Measurements from ENCODE around the gene ZNF334.

ZNF334 gene

GRCh38 chr20:46546298-46546697 is 32.9 kb upstream of the ZNF334 start:
- in situ Hi-C loops (cut with HindIII; ENCODE audit: low sequenced_read_pairs) = no loop called here

- in situ Hi-C loops (cut with HindIII; ENCODE audit: low sequenced_read_pairs) = no loop called here
Observed at GRCh38 chr20:46545827-46546138, 32.4 kb upstream of the ZNF334 start.

GRCh38 chr20:46545077-46545826 is 31.9 kb upstream of the ZNF334 start:
- in situ Hi-C loops (cut with HindIII; ENCODE audit: low sequenced_read_pairs) = no loop called here

DNA sequence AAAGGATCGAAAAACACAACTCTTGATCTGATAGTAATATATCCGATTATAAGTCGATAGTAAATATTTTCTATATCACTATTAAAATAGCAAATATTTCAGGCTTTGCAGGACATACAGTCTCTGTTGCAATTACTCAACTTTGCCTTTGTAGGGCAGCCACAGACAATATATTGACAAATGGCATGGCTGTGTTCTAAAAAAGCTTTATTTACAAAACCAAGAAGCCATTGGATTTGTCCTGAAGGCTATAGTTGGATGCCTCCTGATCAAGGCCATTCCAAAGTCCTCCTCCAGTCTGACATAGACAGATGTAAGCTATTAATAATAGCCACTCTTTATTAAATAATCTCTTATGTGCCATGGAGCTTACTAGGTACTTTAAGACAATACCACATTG is 31.2 kb upstream of the ZNF334 start:
- in situ Hi-C loops (cut with HindIII; ENCODE audit: low sequenced_read_pairs) = no loop called here

DNA sequence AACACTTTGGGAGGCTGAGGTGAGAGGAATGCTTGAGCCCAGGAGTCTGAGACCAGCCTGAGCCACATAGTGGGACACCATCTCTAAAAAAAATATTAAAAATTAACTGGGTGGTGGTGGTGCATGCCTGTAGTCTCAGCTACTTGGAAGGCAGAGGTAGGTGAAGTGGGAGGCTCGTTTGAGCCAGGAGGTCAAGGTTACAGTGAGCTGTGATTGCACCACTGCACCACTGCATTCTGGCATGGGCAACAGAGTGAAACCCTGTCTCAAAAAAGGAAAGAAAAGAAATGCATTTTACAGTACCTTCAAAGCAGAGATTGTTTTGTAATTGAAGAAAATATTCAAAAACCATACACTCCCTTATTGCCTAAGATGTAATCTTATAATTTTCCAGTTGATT is 30.6 kb upstream of the ZNF334 start:
- in situ Hi-C loops (cut with HindIII; ENCODE audit: low sequenced_read_pairs) = no loop called here

DNA sequence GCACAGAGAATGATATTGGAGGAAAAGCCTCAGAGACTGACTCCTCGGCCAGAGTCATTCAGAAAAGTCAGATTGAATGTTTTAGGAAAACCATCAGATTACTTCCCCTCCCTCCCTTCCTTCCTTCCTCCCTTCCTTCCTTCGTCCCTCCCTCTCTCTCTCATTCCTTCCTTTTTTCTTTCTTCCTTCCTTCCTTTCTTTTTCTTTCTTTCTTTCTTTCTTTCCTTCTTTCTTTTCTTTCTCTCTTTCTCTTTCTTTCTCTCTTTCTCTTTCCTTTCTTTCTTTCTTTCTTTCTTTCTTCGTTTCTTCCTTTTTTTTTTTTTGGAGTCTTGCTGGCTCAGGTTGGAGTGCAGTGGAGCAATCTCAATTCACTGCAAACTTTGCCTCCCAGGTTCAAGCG is 29.7 kb upstream of the ZNF334 start:
- in situ Hi-C loops (cut with HindIII; ENCODE audit: low sequenced_read_pairs) = no loop called here

GRCh38 chr20:46541229-46541935 is 28.0 kb upstream of the ZNF334 start:
- in situ Hi-C loops (cut with HindIII; ENCODE audit: low sequenced_read_pairs) = no loop called here

DNA sequence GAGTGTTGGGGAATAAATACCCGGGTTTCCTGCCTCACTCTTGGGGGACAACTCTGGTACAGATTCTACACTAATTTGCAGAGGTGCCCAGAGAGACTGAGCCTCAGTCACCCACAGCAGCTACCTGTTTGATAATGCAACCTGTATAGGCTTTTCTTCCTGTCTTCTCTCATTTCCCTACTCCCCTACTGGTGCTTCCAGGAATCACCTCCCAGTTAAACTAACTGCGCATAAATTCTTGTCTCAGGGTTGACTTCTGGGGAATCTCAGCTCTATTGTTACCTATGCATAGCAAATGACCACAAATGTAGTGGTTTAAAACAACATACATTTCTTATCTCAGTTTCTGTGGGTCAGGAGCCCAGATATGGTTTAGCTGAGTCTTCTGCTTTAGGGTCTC is 25.8 kb upstream of the ZNF334 start:
- in situ Hi-C loops (cut with HindIII; ENCODE audit: low sequenced_read_pairs) = no loop called here

GRCh38 chr20:46530640-46531039 is 17.3 kb upstream of the ZNF334 start:
- in situ Hi-C loops (cut with HindIII; ENCODE audit: low sequenced_read_pairs) = no loop called here

DNA sequence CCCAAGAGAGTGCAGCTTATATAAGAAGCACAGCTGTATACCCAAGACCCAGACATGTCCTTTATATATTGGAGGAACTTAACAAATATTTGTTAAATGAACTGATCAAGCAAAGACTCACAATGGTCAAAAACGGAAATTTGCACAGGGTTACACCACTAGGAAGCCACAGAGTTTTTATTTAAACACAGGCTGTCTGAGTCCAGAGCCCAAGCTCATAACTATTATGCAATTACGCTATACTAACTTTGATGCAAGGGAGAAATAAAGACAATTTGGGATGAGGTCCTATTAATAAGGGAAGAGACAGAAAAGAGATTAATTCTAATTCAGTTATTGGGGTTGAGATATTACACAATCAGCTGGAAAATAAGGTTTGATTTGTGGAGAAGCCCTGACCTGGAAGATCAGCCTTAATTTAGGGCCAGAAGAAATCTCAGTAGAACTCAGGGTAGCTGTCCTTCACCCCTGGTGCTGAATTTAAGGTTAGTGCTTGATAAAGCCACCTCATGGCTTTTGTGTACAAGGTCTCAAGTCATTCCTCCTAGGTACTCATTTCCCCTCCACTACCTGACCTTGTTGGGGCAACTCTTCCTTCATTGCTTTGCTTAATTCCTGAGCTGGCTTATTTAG is 10.5 kb upstream of the ZNF334 start:
- in situ Hi-C loops (cut with HindIII; ENCODE audit: low sequenced_read_pairs) = no loop called here

GRCh38 chr20:46523108-46523507 is 9.7 kb upstream of the ZNF334 start:
- in situ Hi-C loops (cut with HindIII; ENCODE audit: low sequenced_read_pairs) = no loop called here

DNA sequence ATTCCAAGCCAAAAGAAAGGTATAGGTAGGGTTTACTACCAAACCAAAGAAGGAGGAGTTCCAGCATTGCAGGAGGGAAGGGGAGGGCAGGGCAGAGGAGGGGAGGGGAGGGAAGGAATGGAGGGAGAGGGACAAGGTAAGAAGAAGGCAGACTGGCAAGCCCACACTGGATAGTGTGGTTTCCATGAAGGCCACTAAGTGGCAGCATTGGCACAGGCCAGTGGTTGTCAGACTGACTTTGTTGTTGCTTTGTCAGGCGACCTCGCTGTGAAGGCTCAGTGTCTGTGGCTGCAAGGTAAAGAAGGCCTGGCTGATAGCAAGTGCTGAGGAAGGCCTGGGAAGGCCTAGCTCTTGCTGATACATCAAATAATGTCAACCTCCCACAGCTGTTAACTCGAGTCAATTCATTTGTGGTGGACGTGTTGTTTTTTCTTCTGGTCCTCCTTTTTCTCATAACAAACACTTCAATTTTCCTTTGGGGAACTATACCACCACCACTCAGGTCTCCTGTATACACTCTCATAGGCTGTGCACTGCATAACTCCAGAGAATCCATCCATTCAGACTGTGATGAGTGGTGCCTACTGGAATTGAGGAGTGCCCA is 7.7 kb upstream of the ZNF334 start:
- in situ Hi-C loops (cut with HindIII; ENCODE audit: low sequenced_read_pairs) = no loop called here

DNA sequence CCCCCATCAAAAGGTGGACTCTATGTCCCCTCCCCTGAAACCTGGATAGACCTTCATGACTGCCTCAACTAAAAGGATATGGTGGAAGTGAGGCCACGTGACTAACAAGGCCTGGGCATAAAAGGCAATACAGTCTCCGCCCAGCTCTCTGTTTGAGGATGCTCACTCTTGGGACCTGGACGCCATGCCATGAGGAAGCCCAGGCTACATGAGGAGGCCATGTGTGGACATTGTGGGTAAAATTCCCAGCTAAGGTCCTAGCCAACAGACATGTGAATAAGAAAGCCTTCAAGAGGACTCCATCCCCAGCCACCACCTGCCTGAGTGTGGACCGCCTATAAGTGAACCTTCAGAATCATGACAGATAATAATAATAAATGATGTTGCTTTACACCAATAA is 7.2 kb upstream of the ZNF334 start:
- in situ Hi-C loops (cut with HindIII; ENCODE audit: low sequenced_read_pairs) = no loop called here

- in situ Hi-C loops (cut with HindIII; ENCODE audit: low sequenced_read_pairs) = no loop called here
Observed at GRCh38 chr20:46519471-46520068, 6.2 kb upstream of the ZNF334 start.

GRCh38 chr20:46509523-46509922 is 3.8 kb downstream of the ZNF334 start:
- in situ Hi-C loops (cut with HindIII; ENCODE audit: low sequenced_read_pairs) = no loop called here

- in situ Hi-C loops (cut with HindIII; ENCODE audit: low sequenced_read_pairs) = no loop called here
Observed at GRCh38 chr20:46507760-46508407, 5.5 kb downstream of the ZNF334 start.

DNA sequence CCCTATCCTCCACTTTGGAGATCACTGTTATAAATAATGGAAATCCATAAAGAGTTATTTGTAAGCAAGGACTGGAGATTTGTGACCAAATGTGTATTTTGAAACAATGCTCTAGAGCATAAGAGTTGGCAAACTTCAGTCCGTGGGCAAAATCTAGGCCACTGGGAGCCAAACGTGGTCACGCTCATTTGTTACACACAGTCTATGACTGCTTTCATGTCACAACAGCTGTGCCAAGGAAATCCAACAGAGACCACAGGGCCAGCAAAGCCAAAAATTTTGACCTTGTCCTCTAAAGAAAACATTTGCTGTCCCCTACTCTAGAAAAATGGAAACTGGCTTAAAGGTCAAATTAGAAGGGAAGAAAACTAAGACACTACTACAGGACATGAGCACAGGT is 7.9 kb downstream of the ZNF334 start:
- in situ Hi-C loops (cut with HindIII; ENCODE audit: low sequenced_read_pairs) = no loop called here

DNA sequence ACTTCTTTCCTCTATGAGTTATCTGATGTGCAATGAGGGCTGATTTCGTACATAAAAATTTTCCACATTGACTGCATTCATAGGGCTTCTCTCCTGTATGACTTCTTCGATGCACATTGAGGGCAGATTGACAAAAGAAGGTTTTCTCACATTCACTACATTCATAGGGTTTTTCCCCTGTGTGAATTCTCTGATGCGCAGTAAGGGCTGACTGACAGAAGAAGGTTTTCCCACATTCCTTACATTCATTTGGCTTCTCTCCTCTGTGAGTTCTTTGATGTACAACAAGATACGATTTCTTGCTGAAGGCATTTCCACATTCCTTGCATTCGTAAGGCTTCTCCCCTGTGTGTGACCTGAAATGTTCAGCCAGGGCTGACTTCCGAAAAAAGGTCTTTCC is 11.4 kb downstream of the ZNF334 start:
- in situ Hi-C loops (cut with HindIII; ENCODE audit: low sequenced_read_pairs) = no loop called here

GRCh38 chr20:46501337-46501942 is 11.9 kb downstream of the ZNF334 start:
- in situ Hi-C loops (cut with HindIII; ENCODE audit: low sequenced_read_pairs) = no loop called here

DNA sequence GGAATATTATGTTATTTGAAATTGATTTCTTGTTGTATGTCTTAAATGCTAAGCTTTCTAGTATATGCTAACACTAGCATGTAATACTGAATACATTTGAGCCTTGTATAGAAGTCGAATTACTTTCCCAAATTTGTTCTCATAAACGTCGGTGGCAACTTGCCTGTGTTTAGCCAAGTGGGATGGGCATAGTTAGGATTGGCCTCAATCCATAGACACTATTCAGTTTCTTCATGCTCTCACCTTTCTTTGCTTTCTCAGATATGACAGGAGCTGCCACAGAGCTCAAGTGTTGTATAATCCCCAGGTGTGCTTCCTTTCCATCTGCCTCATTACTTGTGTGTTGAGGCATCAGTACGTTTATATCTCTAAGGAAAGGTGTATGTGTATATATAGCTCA is 19.3 kb downstream of the ZNF334 start:
- in situ Hi-C loops (cut with HindIII; ENCODE audit: low sequenced_read_pairs) = no loop called here

- in situ Hi-C loops (cut with HindIII; ENCODE audit: low sequenced_read_pairs) = no loop called here
Observed at GRCh38 chr20:46491354-46491753, 22.0 kb downstream of the ZNF334 start.

Data from DLD1 (cell line).